K562 (cell line): ENCODE measurements around the gene TRIP6. TPM values are rescaled to one million over a fixed set of nuclear protein-coding genes. Genes with fewer than 3 reads are reported as not detected.

ENCODE experiments used
- BRF2 ChIP-seq: IDR thresholded peaks from 3 replicates; pipeline ENCODE4 v1.6.1; 2011; ENCODE audit warnings: borderline replicate concordance, mild to moderate bottlenecking; ENCODE audit not compliant: insufficient read length, insufficient read depth
- DEAF1 ChIP-seq: fragments of 450-650 bp; formaldehyde crosslinking; IDR thresholded peaks from 2 replicates; pipeline ENCODE4 v1.4.0; 2020; ENCODE audit warnings: mild to moderate bottlenecking, moderate library complexity
- EP300 ChIP-seq: IDR thresholded peaks from 2 replicates; pipeline ENCODE4 v1.6.1; 2012; ENCODE audit warnings: low read length, improper control_type of control experiment
- KHSRP ChIP-seq: fragments of 450-650 bp; IDR thresholded peaks from 2 replicates; pipeline ENCODE4 v1.6.1; 2017
- LEF1 ChIP-seq: fragments of 450-650 bp; IDR thresholded peaks from 2 replicates; pipeline ENCODE4 v1.6.1; 2016; ENCODE audit warnings: mild to moderate bottlenecking
- MIER1 ChIP-seq: fragments of 450-650 bp; IDR thresholded peaks from 2 replicates; pipeline ENCODE4 v1.6.1; 2016; ENCODE audit warnings: antibody characterized with exemption, mild to moderate bottlenecking, low read depth
- NBN ChIP-seq: fragments of 450-650 bp; IDR thresholded peaks from 2 replicates; pipeline ENCODE4 v1.6.1; 2016; ENCODE audit warnings: low read depth, mild to moderate bottlenecking
- NKRF ChIP-seq: fragments of 450-650 bp; IDR thresholded peaks from 2 replicates; pipeline ENCODE4 v1.6.1; 2016; ENCODE audit warnings: borderline replicate concordance
- NR2C1 ChIP-seq, 2 experiments: fragments of 450-650 bp; IDR thresholded peaks; 2 replicates each; pipeline ENCODE4 v1.6.1; 2017; ENCODE audit warnings: mild to moderate bottlenecking in 2 of 2, antibody characterized with exemption in 1 of 2, inconsistent platforms in 1 of 2, missing compliant biosample characterization in 1 of 2, missing genetic modification characterization in 1 of 2
- PKNOX1 ChIP-seq: fragments of 450-650 bp; IDR thresholded peaks from 2 replicates; pipeline ENCODE4 v1.6.1; 2016
- POLR2A ChIP-seq: fragments of 450-650 bp; conservative IDR thresholded peaks from 2 replicates; pipeline ENCODE4 v1.6.1; 2016
- STAT6 ChIP-seq: sonication (generic); formaldehyde crosslinking; IDR thresholded peaks from 2 replicates; pipeline ENCODE4 v1.8.1; 2023; ENCODE audit warnings: mild to moderate bottlenecking, missing genetic modification reagents
- SUPT5H ChIP-seq: fragments of 450-650 bp; IDR thresholded peaks from 2 replicates; pipeline ENCODE4 v1.6.1; 2016
- TAF9B ChIP-seq: fragments of 450-650 bp; IDR thresholded peaks from 2 replicates; pipeline ENCODE4 v1.6.1; 2018; ENCODE audit warnings: mild to moderate bottlenecking; ENCODE audit not compliant: partially characterized antibody
- TEAD2 ChIP-seq: fragments of 450-650 bp; IDR thresholded peaks from 2 replicates; pipeline ENCODE4 v1.6.1; 2016; ENCODE audit warnings: missing genetic modification characterization, control low read depth, missing compliant biosample characterization
- YBX1 ChIP-seq: fragments of 450-650 bp; IDR thresholded peaks from 2 replicates; pipeline ENCODE4 v1.7.1; 2016; ENCODE audit warnings: mild to moderate bottlenecking
- ZFP30 ChIP-seq: fragments of 250-450 bp; sonication (Bioruptor Pico); IDR thresholded peaks from 2 replicates; pipeline ENCODE4 v1.8.0; 2022; ENCODE audit warnings: moderate library complexity, mild to moderate bottlenecking, inconsistent platforms, borderline replicate concordance
- ZNF512 ChIP-seq: IDR thresholded peaks from 2 replicates; pipeline ENCODE4 v1.6.1; 2016; ENCODE audit warnings: missing genetic modification characterization, missing compliant biosample characterization
- polyA plus RNA-seq, 8 experiments: library from polyadenylated mRNA; depleted of rRNA in 4 of 8; stranded (reverse) in 5 of 8; unstranded in 3 of 8; fragments of >200 nt; fragmentation: Nextera tagmentation in 2 of 8; fragmentation: Illumina TruSeq in 1 of 8; extraction: Ambion mirVana in 2 of 8; extraction: Trizol in 1 of 8; gene quantifications; 2 replicates each; pipeline versions ENCODE4 v1.2.1 to v1.2.3, GENCODE V29; 2011 to 2014; ENCODE audit warnings: inconsistent platforms in 1 of 8, missing spikeins in 1 of 8
- total RNA-seq, 7 experiments: library from RNA; depleted of rRNA in 6 of 7; stranded (reverse); fragments of >200 nt in 6 of 7; fragmentation: Illumina TruSeq in 2 of 7; extraction: Trizol in 2 of 7; gene quantifications; 2 replicates each; pipeline versions ENCODE4 v1.2.1 to v1.2.3, GENCODE V29; 2011 to 2021; ENCODE audit warnings: low replicate concordance in 1 of 7

The TRIP6 gene
- total and polyA plus RNA-seq, 9 of the 15 experiments (the other 6 are each of a cell fraction or from before 2014, with no cell fraction given): 5.9 to 141 (median 54.0) TPM

- TF ChIP-seq TAF9B: peak; percentile 34
- peak; percentile 79; the same call in 1 of the 2 replicates for TF ChIP-seq NKRF
- peak; percentile 37; the same call in 1 of the 2 replicates for TF ChIP-seq PKNOX1
- TF ChIP-seq NR2C1 (IDR thresholded peaks at IDR 0.05): 0 out of 2 replicates have a peak, but pooled peaks have one; percentile 15
- TF ChIP-seq NR2C1 (tag; IDR thresholded peaks at IDR 0.05): no peak
- peak; percentile 89 for TF ChIP-seq ZNF512 (tag)
- 0 out of 2 replicates have a peak, but pooled peaks have one; percentile 36 for TF ChIP-seq KHSRP
- 0 out of 2 replicates have a peak, but pooled peaks have one; percentile 16 for TF ChIP-seq EP300
- TF ChIP-seq SUPT5H: peak; percentile 57
- TF ChIP-seq YBX1: peak; percentile 90; the same call in 1 of the 2 replicates
- peak; percentile 74; the same call in 1 of the 2 replicates for TF ChIP-seq MIER1
- peak; percentile 56; the same call in 1 of the 2 replicates for TF ChIP-seq POLR2A
- TF ChIP-seq BRF2: no peak
- TF ChIP-seq STAT6 (CRISPR knock-in tag): no peak
- TF ChIP-seq LEF1: peak; percentile 66; the same call in 1 of the 2 replicates
- TF ChIP-seq ZFP30: peak; percentile 42; the same call in 1 of the 2 replicates
- peak; percentile 31; the same call in 1 of the 2 replicates for TF ChIP-seq DEAF1 (CRISPR knock-in tag)
- TF ChIP-seq TEAD2: no peak
- peak; percentile 85; the same call in 1 of the 2 replicates for TF ChIP-seq NBN
Measured at GRCh38 chr7:100840470-100841100, 26.6 kb upstream of the TRIP6 start (continued).
